Thyroid gland (tissue), 4 donors: ENCODE measurements around the gene TECPR2. TPM values are rescaled to one million over a fixed set of nuclear protein-coding genes. Genes with fewer than 3 reads are reported as not detected.

Source experiments
- DNase-seq, 2 donors: peaks; one replicate each; pipeline ENCODE4 v3.0.0-alpha.2; 2019
- H3K27ac ChIP-seq, 3 donors: fragments of 200-600 bp; sonication (generic); 1 replicate in 2 of 3; 2 replicates in 1 of 3; pipeline ENCODE4 v1.5.1; 2016 to 2019; ENCODE audit warnings: mild to moderate bottlenecking in 1 of 3, moderate library complexity in 1 of 3
- H3K27me3 ChIP-seq: fragments of 200-600 bp; sonication (generic); one replicate; pipeline ENCODE4 v1.5.1; 2019
- H3K36me3 ChIP-seq, 2 donors: fragments of 200-600 bp; sonication (generic); one replicate each; pipeline ENCODE4 v1.5.1; 2016 to 2019
- H3K4me1 ChIP-seq, 2 donors: fragments of 200-600 bp; sonication (generic); one replicate each; pipeline ENCODE4 v1.5.1; 2017 to 2019
- H3K4me3 ChIP-seq, 3 donors: fragments of 200-600 bp; sonication (generic); replicated peaks in 1 of 3; 1 replicate in 2 of 3; 2 replicates in 1 of 3; pipeline ENCODE4 v1.5.1; 2016; ENCODE audit warnings: mild to moderate bottlenecking in 1 of 3
- H3K9me3 ChIP-seq: fragments of 200-600 bp; sonication (generic); one replicate; pipeline ENCODE4 v1.5.1; 2017
- POLR2A ChIP-seq, 2 donors: fragments of 450-650 bp; IDR thresholded peaks; one replicate each; pipeline ENCODE4 v1.6.1; 2017; ENCODE audit warnings: antibody characterized with exemption in 2 of 2, mild to moderate bottlenecking in 2 of 2, moderate library complexity in 1 of 2
- WGBS, 2 donors: methylation state at CpG; one replicate each; pipeline ENCODE4 v1.1.5; 2017; 5-methylcytosine and 5-hydroxymethylcytosine counted together
- intact Hi-C: fragments of 100-400 bp; cut with DNase I; formaldehyde crosslinking; loops from one replicate; pipeline ENCODE4 v1.15.1; 2023
- total RNA-seq, 4 donors: library from RNA; depleted of rRNA; stranded (reverse); fragments of >200 nt; gene quantifications; one replicate each; pipeline ENCODE4 v1.2.3, GENCODE V29; 2016
- TF ChIP-seq, protein P1 (sequence below), 6 experiments: fragments of 200-600 bp in 3 of 6; fragments of 450-650 bp in 3 of 6; sonication (generic) in 3 of 6; IDR thresholded peaks; one replicate each; pipeline ENCODE4 v1.5.1; 2016 to 2019; ENCODE audit warnings: antibody characterized with exemption in 6 of 6, mild to moderate bottlenecking in 2 of 6, inconsistent platforms in 1 of 6, moderate library complexity in 1 of 6

The TECPR2 gene
- total RNA-seq, 4 donors from 2014 or later: 11.8 to 23.8 (median 19.0) TPM

GRCh38 chr14:102510616-102511520 lies 148.1 kb downstream of the TECPR2 start:
- no peak overlapping the region for H3K27ac ChIP-seq
- no peak for TF ChIP-seq POLR2A (IDR thresholded peaks at IDR 0.05)
- TF ChIP-seq, protein P1, sequence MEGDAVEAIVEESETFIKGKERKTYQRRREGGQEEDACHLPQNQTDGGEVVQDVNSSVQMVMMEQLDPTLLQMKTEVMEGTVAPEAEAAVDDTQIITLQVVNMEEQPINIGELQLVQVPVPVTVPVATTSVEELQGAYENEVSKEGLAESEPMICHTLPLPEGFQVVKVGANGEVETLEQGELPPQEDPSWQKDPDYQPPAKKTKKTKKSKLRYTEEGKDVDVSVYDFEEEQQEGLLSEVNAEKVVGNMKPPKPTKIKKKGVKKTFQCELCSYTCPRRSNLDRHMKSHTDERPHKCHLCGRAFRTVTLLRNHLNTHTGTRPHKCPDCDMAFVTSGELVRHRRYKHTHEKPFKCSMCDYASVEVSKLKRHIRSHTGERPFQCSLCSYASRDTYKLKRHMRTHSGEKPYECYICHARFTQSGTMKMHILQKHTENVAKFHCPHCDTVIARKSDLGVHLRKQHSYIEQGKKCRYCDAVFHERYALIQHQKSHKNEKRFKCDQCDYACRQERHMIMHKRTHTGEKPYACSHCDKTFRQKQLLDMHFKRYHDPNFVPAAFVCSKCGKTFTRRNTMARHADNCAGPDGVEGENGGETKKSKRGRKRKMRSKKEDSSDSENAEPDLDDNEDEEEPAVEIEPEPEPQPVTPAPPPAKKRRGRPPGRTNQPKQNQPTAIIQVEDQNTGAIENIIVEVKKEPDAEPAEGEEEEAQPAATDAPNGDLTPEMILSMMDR (IDR thresholded peaks at IDR 0.05): no peak
- peak; percentile 49 to 50 for DNase-seq
- peaks cover 14 to 18% of the 10 kb centered on the region in 2 donors for H3K4me1 ChIP-seq
- H3K4me3 ChIP-seq: peak overlapping the region in 1 of 3 donors; percentile 39
- H3K36me3 ChIP-seq: no peaks in the 10 kb centered on the region
- WGBS, 2 donors: 67 to 71% methylated on average over 15 to 16 of the region's 19 CpGs
- no peaks in the 10 kb centered on the region for H3K9me3 ChIP-seq
- intact Hi-C loops: no loop called here
- no peaks in the 10 kb centered on the region for H3K27me3 ChIP-seq

DNA sequence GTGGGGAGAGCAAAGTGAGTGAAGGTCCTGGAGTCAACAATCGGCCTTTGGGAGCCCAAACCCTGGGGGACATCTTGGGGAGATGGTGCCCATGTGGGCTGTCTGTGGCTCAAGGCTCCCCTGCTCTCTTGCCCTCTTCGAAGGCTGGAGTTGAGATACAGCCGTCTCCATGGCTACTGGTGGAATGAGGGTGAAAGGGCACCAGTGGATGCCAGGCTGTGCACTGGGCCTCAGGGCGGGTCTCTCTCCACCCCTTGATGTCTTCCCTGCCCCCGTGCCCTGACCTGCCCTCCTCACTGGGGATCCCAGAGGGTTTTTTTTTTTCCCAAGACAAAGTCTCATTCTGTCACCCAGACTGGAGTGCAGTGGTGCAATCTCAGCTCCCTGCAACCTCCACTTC lies 148.8 kb downstream of the TECPR2 start:
- Histone ChIP-seq H3K4me1 (peaks cover 17 to 20% of the 10 kb centered on the region in 2 donors), H3K9me3 (no peaks in the 10 kb centered on the region), H3K27me3 (no peaks in the 10 kb centered on the region), H3K27ac (no peak overlapping the region), H3K4me3 (no peak overlapping the region), H3K36me3 (no peaks in the 10 kb centered on the region)
- WGBS, 2 donors: 91 to 100% methylated on average over 5 of the region's 5 CpGs
- intact Hi-C loops: no loop called here
- DNase-seq: no peak
- TF ChIP-seq, protein P1 (IDR thresholded peaks at IDR 0.05): no peak
- TF ChIP-seq POLR2A (IDR thresholded peaks at IDR 0.05): no peak

- Histone ChIP-seq H3K4me1 (peaks cover 17 to 21% of the 10 kb centered on the region in 2 donors), H3K27me3 (no peaks in the 10 kb centered on the region), H3K4me3 (no peak overlapping the region), H3K36me3 (no peaks in the 10 kb centered on the region), H3K27ac (no peak overlapping the region), H3K9me3 (no peaks in the 10 kb centered on the region)
- 94 to 96% methylated on average over 6 to 11 of the region's 11 CpGs for WGBS, 2 donors
- intact Hi-C loops: no loop called here
- no peak for TF ChIP-seq POLR2A (IDR thresholded peaks at IDR 0.05)
- TF ChIP-seq, protein P1 (IDR thresholded peaks at IDR 0.05): no peak
- DNase-seq: no peak
These were observed 150.1 kb downstream of the TECPR2 start for GRCh38 chr14:102512793-102513300.

DNA sequence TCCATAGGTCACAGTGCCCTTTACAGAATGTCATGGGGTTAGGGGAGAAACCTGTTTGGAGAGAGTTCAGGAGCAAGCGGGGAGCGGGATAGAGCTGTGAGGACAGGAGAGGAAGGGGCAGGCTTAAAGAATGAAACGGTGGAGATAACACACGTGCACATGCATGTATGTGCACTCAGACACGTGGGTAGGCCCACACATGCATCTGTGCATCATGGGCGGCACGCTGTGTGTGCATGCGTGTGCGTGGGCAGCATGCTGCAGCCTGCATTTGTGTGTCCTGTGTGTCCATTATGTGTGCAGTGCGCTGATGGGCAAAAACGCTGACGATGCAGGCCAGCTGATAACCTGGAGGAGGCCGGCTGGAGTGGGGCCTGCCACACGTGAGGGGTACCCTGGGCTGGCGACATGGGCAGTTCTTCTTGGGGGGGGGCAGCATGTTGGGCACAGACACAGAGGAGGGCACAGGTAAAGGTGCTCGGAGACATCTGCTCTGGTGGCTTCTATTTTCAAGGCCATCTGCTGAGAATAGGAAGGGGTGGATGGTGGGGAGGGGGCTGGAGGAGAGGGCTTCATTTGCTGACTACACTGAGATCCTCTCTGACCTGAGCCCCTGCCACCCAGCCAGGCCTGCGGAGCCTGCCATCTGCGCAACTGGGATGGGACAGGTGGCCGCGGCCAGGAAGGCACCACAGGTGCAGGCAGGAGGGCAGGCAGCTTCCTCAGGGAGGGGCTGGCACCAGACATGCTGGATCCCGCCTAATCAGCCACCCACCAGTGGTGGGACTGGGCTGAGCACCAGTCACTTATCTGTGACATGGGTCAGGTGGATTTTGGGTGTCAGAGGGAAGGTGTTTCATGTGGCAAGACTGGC lies 151.4 kb downstream of the TECPR2 start:
- TF ChIP-seq POLR2A (IDR thresholded peaks at IDR 0.05): no peak
- TF ChIP-seq, protein P1 (IDR thresholded peaks at IDR 0.05): no peak
- Histone ChIP-seq H3K4me1 (peaks cover 14% of the 10 kb centered on the region in 2 donors), H3K27ac (no peak overlapping the region), H3K9me3 (no peaks in the 10 kb centered on the region), H3K36me3 (no peaks in the 10 kb centered on the region), H3K27me3 (no peaks in the 10 kb centered on the region), H3K4me3 (no peak overlapping the region)
- WGBS, 2 donors: 87 to 96% methylated on average over 20 to 21 of the region's 21 CpGs
- no peak for DNase-seq
- intact Hi-C loops: no loop called here
